ENCODE data around the gene GDPD4. TPM values are rescaled to one million over a fixed set of nuclear protein-coding genes. Genes with fewer than 3 reads are reported as not detected.

Gene GDPD4
- total RNA-seq, 1 experiment from 2014 or later = not detected

GRCh38 chr11:77181226-77181625 lies 120.3 kb downstream of the GDPD4 start:
- ChIA-PET POLR2A (no interaction called here), CTCF (interaction anchor here (1.1 kb wide), 1 partner anchor 261 kb away, joined by 3 read pairs; no protein-coding TSS in a partner anchor), RAD21 (ENCODE audit: low non-redundant PET in 1 of 2, low total read pairs in 2 of 2, uncharacterized antibody in 2 of 2, unreplicated experiment in 2 of 2) (no interaction called here)
- TF ChIP-seq EZH2phosphoT487 (IDR thresholded peaks at IDR 0.05; ENCODE audit: borderline replicate concordance) (no peak), ZFX (IDR thresholded peaks at IDR 0.05) (no peak), EGR1 (IDR thresholded peaks at IDR 0.05; ENCODE audit: low read depth) (no peak), FOSL1 (IDR thresholded peaks at IDR 0.05; ENCODE audit: low read depth) (no peak), ELF1 (IDR thresholded peaks at IDR 0.05; ENCODE audit: borderline replicate concordance, low read depth) (no peak), SIN3A (IDR thresholded peaks at IDR 0.05; ENCODE audit: low read depth) (no peak), SRF (IDR thresholded peaks at IDR 0.05; ENCODE audit: low read depth) (no peak), REST (IDR thresholded peaks at IDR 0.05; ENCODE audit: low read depth) (no peak), EZH2 (IDR thresholded peaks at IDR 0.05) (no peak), CBX3 (IDR thresholded peaks at IDR 0.05; ENCODE audit: low read depth) (no peak), TCF7L2 (IDR thresholded peaks at IDR 0.05; ENCODE audit: borderline replicate concordance, extremely low read depth, insufficient read depth, insufficient read length) (no peak), POLR2A (IDR thresholded peaks at IDR 0.05; ENCODE audit: borderline replicate concordance, extremely low read depth, insufficient read depth, insufficient read length) (no peak), YY1 (IDR thresholded peaks at IDR 0.05; ENCODE audit: extremely low read depth, insufficient replicate concordance, low read depth, low read length) (no peak), MAX (IDR thresholded peaks at IDR 0.05) (no peak)
- no peak overlapping the region for H3K9ac ChIP-seq (ENCODE audit: low read length)
- no peaks in the 10 kb centered on the region for H3K9me2 ChIP-seq (ENCODE audit: insufficient read depth)
- no peaks in the 10 kb centered on the region for H3K27me3 ChIP-seq (ENCODE audit: insufficient read depth, low read length)
- H3K4me1 ChIP-seq (ENCODE audit: control insufficient read depth in 1 of 2, insufficient read depth in 2 of 2, low read length in 2 of 2) = no peaks in the 10 kb centered on the region
- H3K27ac ChIP-seq (ENCODE audit: low read depth, low read length) = no peak overlapping the region
- H3K4me2 ChIP-seq (ENCODE audit: low read length) = no peak overlapping the region
- no peaks in the 10 kb centered on the region for H3K9me3 ChIP-seq (ENCODE audit: control insufficient read depth in 1 of 2, insufficient read depth in 1 of 2, low read depth in 1 of 2, low read length in 2 of 2)
- intact Hi-C loops (cut with micrococcal nuclease) = loop anchor here (10.0 kb wide), 1 partner anchor 256 kb away; no protein-coding TSS in a partner anchor
- no peak overlapping the region for H2AFZ ChIP-seq (ENCODE audit: low read depth, low read length, poor library complexity, severe bottlenecking)
- no peaks in the 10 kb centered on the region for H3K79me2 ChIP-seq (ENCODE audit: insufficient read depth, low read length)
- H3K36me3 ChIP-seq (ENCODE audit: control insufficient read depth in 1 of 2, insufficient read depth in 2 of 2, low read length in 2 of 2) = no peaks in the 10 kb centered on the region
- no peak overlapping the region for H3K4me3 ChIP-seq (replicated peaks in 1 of 2; ENCODE audit: low read depth in 1 of 2, low read length in 2 of 2)
- H4K20me1 ChIP-seq (ENCODE audit: insufficient read depth) = no peaks in the 10 kb centered on the region
- no peak for DNase-seq (ENCODE audit: low read depth, low spot score)
- BruUV-seq (replicated peaks) = no TSS peak
- ATAC-seq = no peak
